ENCODE data around the gene TSHZ2.

The TSHZ2 gene

DNA sequence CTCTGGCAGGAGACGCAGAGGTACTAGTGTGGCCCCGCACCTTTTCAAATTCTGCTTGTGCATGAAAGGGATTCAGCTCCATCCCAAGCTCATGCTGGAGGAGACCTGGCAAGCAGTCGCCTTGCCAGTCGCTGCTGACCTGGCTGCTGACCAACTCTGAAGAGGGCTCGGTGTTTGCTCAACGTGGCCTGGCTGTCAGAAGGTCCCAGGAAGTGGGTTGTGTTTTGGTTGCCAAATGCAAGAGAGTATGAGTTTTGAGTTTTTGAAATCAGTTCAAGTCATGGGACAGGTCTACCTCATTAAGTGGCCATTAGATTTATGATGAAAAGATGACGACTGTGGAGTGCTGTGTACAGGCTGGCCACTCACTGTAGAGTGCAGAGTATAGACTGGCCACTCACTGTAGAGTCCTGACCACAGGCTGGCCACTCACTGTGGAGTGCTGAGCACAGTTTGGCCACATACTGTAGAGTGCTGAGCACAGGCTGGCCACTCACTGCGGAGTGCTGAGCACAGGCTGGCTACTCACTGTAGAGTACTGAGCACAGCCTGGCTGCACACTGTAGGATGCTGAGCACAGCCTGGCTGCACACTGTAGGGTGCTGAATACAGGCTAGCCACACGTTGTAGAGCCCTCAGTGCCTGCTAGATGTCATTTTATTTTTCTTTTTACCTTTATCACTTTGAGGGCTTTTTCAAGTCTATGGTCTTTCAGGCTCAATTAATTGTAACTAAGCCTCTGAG lies 427.6 kb downstream of the TSHZ2 start:
- Histone ChIP-seq H3K23ac (ENCODE audit: low read length in 2 of 2) (no peak overlapping the region), H3K4ac (ENCODE audit: low read depth in 1 of 2, low read length in 2 of 2) (no peak overlapping the region), H2BK5ac (ENCODE audit: low read depth, low read length, poor library complexity, severe bottlenecking) (no peak overlapping the region), H3K4me1 (ENCODE audit: control insufficient read depth, insufficient read depth, low read depth, low read length) (no peaks in the 10 kb centered on the region), H3K9me3 (ENCODE audit: control insufficient read depth, low read length) (no peaks in the 10 kb centered on the region), H3K18ac (ENCODE audit: low read depth in 1 of 2, low read length in 2 of 2) (no peak overlapping the region), H3K27me3 (ENCODE audit: control insufficient read depth in 1 of 2, insufficient read depth in 1 of 2, low read length in 2 of 2) (no peaks in the 10 kb centered on the region), H2BK15ac (ENCODE audit: low read depth, poor library complexity, severe bottlenecking) (no peak overlapping the region), H3K4me2 (ENCODE audit: low read length, poor library complexity, severe bottlenecking) (no peak overlapping the region), H3K79me1 (replicated peaks; ENCODE audit: low read length, poor library complexity, severe bottlenecking) (no peaks in the 10 kb centered on the region), H3K9ac (ENCODE audit: low read length) (no peak overlapping the region), H4K91ac (ENCODE audit: low read length) (no peak overlapping the region), H2AFZ (ENCODE audit: low read depth, low read length) (no peak overlapping the region), H2AK5ac (ENCODE audit: low read length, severe bottlenecking) (no peak overlapping the region), H3K14ac (ENCODE audit: low read length in 2 of 2) (peak overlapping the region in 1 of 2 experiments; percentile 44), H4K8ac (ENCODE audit: low read length) (peak overlapping the region; percentile 45), H3K4me3 (ENCODE audit: insufficient read depth in 1 of 2, low read depth in 1 of 2, low read length in 2 of 2) (no peak overlapping the region), H2BK120ac (ENCODE audit: low read depth, low read length) (no peak overlapping the region), H3K27ac (ENCODE audit: low read length, poor library complexity, severe bottlenecking) (no peak overlapping the region), H2BK12ac (ENCODE audit: low read length in 2 of 2) (no peak overlapping the region), H3K36me3 (ENCODE audit: control insufficient read depth in 1 of 2, insufficient read depth in 2 of 2, low read depth in 1 of 2, low read length in 2 of 2) (no peaks in the 10 kb centered on the region)
- no peak for DNase-seq
- 88% methylated on average over 9 of the region's 9 CpGs for WGBS

DNA sequence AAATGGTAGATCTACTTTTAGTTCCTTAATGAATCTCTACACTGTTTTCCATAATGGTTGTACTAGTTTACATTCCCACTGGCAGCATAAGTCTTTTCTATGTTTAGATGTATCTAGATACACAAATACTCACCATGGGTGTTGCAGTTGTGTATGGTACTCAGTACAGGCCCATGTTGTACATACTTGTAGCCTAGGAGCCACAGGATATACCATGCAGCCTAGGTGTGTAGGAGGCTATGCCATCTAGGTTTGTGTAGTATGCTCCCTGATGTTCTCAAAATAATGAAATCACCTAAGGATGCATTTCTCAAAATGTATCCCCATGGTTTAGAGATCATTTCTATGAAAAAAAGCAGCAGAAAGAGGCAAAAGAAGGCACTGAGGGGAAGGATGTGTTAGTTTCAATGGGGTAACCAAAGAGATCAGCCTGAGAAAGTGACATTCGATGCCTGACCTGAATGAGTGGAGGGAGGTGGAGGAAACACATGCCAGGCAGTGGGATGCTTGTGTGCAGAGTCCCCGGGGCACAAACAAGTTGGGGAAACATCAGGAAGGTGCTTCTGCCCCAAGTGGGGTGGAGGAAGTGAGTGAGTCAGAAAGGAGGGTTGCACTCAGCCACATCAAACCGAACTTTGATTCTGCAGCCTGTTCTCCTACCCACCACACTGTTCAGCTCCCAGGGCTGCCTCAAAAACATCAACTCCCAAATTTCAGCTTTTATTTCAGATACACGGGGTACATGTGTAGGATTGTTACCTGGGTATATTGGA lies 430.3 kb downstream of the TSHZ2 start:
- no peaks in the 10 kb centered on the region for H3K4me1 ChIP-seq (ENCODE audit: control insufficient read depth, insufficient read depth, low read depth, low read length)
- no peak overlapping the region for H3K23ac ChIP-seq (ENCODE audit: low read length in 2 of 2)
- no peak overlapping the region for H4K8ac ChIP-seq (ENCODE audit: low read length)
- H3K9me3 ChIP-seq (ENCODE audit: control insufficient read depth, low read length), result no peaks in the 10 kb centered on the region
- no peak overlapping the region for H3K18ac ChIP-seq (ENCODE audit: low read depth in 1 of 2, low read length in 2 of 2)
- H3K79me1 ChIP-seq (replicated peaks; ENCODE audit: low read length, poor library complexity, severe bottlenecking), result no peaks in the 10 kb centered on the region
- H3K36me3 ChIP-seq (ENCODE audit: control insufficient read depth in 1 of 2, insufficient read depth in 2 of 2, low read depth in 1 of 2, low read length in 2 of 2), result no peaks in the 10 kb centered on the region
- no peak overlapping the region for H3K4ac ChIP-seq (ENCODE audit: low read depth in 1 of 2, low read length in 2 of 2)
- WGBS, result 91% methylated on average over 3 of the region's 4 CpGs
- H3K4me2 ChIP-seq (ENCODE audit: low read length, poor library complexity, severe bottlenecking), result no peak overlapping the region
- no peak overlapping the region for H3K4me3 ChIP-seq (ENCODE audit: insufficient read depth in 1 of 2, low read depth in 1 of 2, low read length in 2 of 2)
- H2AFZ ChIP-seq (ENCODE audit: low read depth, low read length), result no peak overlapping the region
- H2BK5ac ChIP-seq (ENCODE audit: low read depth, low read length, poor library complexity, severe bottlenecking), result no peak overlapping the region
- H2AK5ac ChIP-seq (ENCODE audit: low read length, severe bottlenecking), result no peak overlapping the region
- no peak overlapping the region for H2BK15ac ChIP-seq (ENCODE audit: low read depth, poor library complexity, severe bottlenecking)
- no peak overlapping the region for H2BK120ac ChIP-seq (ENCODE audit: low read depth, low read length)
- no peak overlapping the region for H3K14ac ChIP-seq (ENCODE audit: low read length in 2 of 2)
- no peak overlapping the region for H4K91ac ChIP-seq (ENCODE audit: low read length)
- no peak overlapping the region for H3K9ac ChIP-seq (ENCODE audit: low read length)
- H2BK12ac ChIP-seq (ENCODE audit: low read length in 2 of 2), result no peak overlapping the region
- no peak for DNase-seq
- H3K27me3 ChIP-seq (ENCODE audit: control insufficient read depth in 1 of 2, insufficient read depth in 1 of 2, low read length in 2 of 2), result no peaks in the 10 kb centered on the region
- no peak overlapping the region for H3K27ac ChIP-seq (ENCODE audit: low read length, poor library complexity, severe bottlenecking)

- 95% methylated on average over 5 of the region's 5 CpGs for WGBS
- Histone ChIP-seq H3K23ac (ENCODE audit: low read length in 2 of 2) (no peak overlapping the region), H3K14ac (ENCODE audit: low read length in 2 of 2) (no peak overlapping the region), H2BK5ac (ENCODE audit: low read depth, low read length, poor library complexity, severe bottlenecking) (no peak overlapping the region), H3K9me3 (ENCODE audit: control insufficient read depth, low read length) (no peaks in the 10 kb centered on the region), H2AK5ac (ENCODE audit: low read length, severe bottlenecking) (no peak overlapping the region), H3K4me2 (ENCODE audit: low read length, poor library complexity, severe bottlenecking) (no peak overlapping the region), H3K18ac (ENCODE audit: low read depth in 1 of 2, low read length in 2 of 2) (no peak overlapping the region), H3K27me3 (ENCODE audit: control insufficient read depth in 1 of 2, insufficient read depth in 1 of 2, low read length in 2 of 2) (no peaks in the 10 kb centered on the region), H3K79me1 (replicated peaks; ENCODE audit: low read length, poor library complexity, severe bottlenecking) (no peaks in the 10 kb centered on the region), H2BK12ac (ENCODE audit: low read length in 2 of 2) (no peak overlapping the region), H2BK120ac (ENCODE audit: low read depth, low read length) (no peak overlapping the region), H4K91ac (ENCODE audit: low read length) (no peak overlapping the region), H3K27ac (ENCODE audit: low read length, poor library complexity, severe bottlenecking) (no peak overlapping the region), H3K4ac (ENCODE audit: low read depth in 1 of 2, low read length in 2 of 2) (no peak overlapping the region), H2BK15ac (ENCODE audit: low read depth, poor library complexity, severe bottlenecking) (no peak overlapping the region), H3K4me3 (ENCODE audit: insufficient read depth in 1 of 2, low read depth in 1 of 2, low read length in 2 of 2) (no peak overlapping the region), H3K9ac (ENCODE audit: low read length) (no peak overlapping the region), H3K36me3 (ENCODE audit: control insufficient read depth in 1 of 2, insufficient read depth in 2 of 2, low read depth in 1 of 2, low read length in 2 of 2) (no peaks in the 10 kb centered on the region), H3K4me1 (ENCODE audit: control insufficient read depth, insufficient read depth, low read depth, low read length) (no peaks in the 10 kb centered on the region), H4K8ac (ENCODE audit: low read length) (no peak overlapping the region), H2AFZ (ENCODE audit: low read depth, low read length) (no peak overlapping the region)
- no peak for DNase-seq
These were observed 430.9 kb downstream of the TSHZ2 start for GRCh38 chr20:53403029-53403428.

DNA sequence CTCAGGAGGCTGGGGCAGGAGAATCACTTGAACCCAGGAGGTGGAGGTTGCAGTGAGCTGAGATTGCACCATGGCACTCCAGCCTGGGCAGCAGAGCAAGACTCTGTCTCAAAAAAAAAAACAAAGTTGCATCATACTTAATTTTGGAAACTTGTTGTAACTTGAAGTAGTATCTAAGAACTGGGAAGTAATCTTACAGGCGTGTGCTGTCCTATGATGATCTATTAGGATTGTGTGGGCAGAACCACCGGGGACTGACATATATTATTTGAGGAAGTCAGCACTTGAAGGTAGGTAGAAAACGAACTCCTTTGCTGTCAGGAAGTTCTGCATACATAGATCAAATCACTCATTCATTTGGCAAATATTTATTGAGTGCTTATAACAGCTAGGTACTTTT lies 433.0 kb downstream of the TSHZ2 start:
- Histone ChIP-seq H3K79me1 (replicated peaks; ENCODE audit: low read length, poor library complexity, severe bottlenecking) (no peaks in the 10 kb centered on the region), H3K27me3 (ENCODE audit: control insufficient read depth in 1 of 2, insufficient read depth in 1 of 2, low read length in 2 of 2) (no peaks in the 10 kb centered on the region), H4K91ac (ENCODE audit: low read length) (no peak overlapping the region), H3K4me2 (ENCODE audit: low read length, poor library complexity, severe bottlenecking) (no peak overlapping the region), H3K18ac (ENCODE audit: low read depth in 1 of 2, low read length in 2 of 2) (no peak overlapping the region), H2BK15ac (ENCODE audit: low read depth, poor library complexity, severe bottlenecking) (no peak overlapping the region), H2BK5ac (ENCODE audit: low read depth, low read length, poor library complexity, severe bottlenecking) (no peak overlapping the region), H4K8ac (ENCODE audit: low read length) (no peak overlapping the region), H3K4me3 (ENCODE audit: insufficient read depth in 1 of 2, low read depth in 1 of 2, low read length in 2 of 2) (no peak overlapping the region), H3K9me3 (ENCODE audit: control insufficient read depth, low read length) (no peaks in the 10 kb centered on the region), H2BK12ac (ENCODE audit: low read length in 2 of 2) (no peak overlapping the region), H3K4ac (ENCODE audit: low read depth in 1 of 2, low read length in 2 of 2) (no peak overlapping the region), H3K9ac (ENCODE audit: low read length) (no peak overlapping the region), H3K4me1 (ENCODE audit: control insufficient read depth, insufficient read depth, low read depth, low read length) (no peaks in the 10 kb centered on the region), H3K23ac (ENCODE audit: low read length in 2 of 2) (no peak overlapping the region), H3K14ac (ENCODE audit: low read length in 2 of 2) (no peak overlapping the region), H2AFZ (ENCODE audit: low read depth, low read length) (no peak overlapping the region), H3K36me3 (ENCODE audit: control insufficient read depth in 1 of 2, insufficient read depth in 2 of 2, low read depth in 1 of 2, low read length in 2 of 2) (no peaks in the 10 kb centered on the region), H3K27ac (ENCODE audit: low read length, poor library complexity, severe bottlenecking) (no peak overlapping the region), H2BK120ac (ENCODE audit: low read depth, low read length) (no peak overlapping the region), H2AK5ac (ENCODE audit: low read length, severe bottlenecking) (no peak overlapping the region)
- 70% methylated on average over 1 of the region's 3 CpGs for WGBS
- no peak for DNase-seq

All from mesenchymal stem cell (in vitro differentiated cells and primary cell).